GM19240 (cell line): ENCODE measurements around the gene NRG2.

Experiments
- DNase-seq: peaks from one replicate; pipeline ENCODE4 v3.0.0; 2011; ENCODE audit warnings: low spot score; ENCODE audit not compliant: insufficient read length

The NRG2 gene

GRCh38 chr5:140041099-140041491, 2.0 kb downstream of the NRG2 start:
- no peak for DNase-seq

- DNase-seq = no peak
These were observed 2.7 kb downstream of the NRG2 start for GRCh38 chr5:140040358-140040757.

GRCh38 chr5:140039561-140039960, 3.5 kb downstream of the NRG2 start:
- DNase-seq = no peak

- no peak for DNase-seq
These were observed 4.6 kb downstream of the NRG2 start for GRCh38 chr5:140038373-140038957.

GRCh38 chr5:140037012-140037411, 6.1 kb downstream of the NRG2 start:
- no peak for DNase-seq

- DNase-seq = no peak
These were observed 7.2 kb downstream of the NRG2 start for GRCh38 chr5:140035881-140036280.

GRCh38 chr5:140033037-140033760, 9.9 kb downstream of the NRG2 start:
- no peak for DNase-seq

- no peak for DNase-seq
These were observed 10.8 kb downstream of the NRG2 start for GRCh38 chr5:140032296-140032695.

GRCh38 chr5:140027807-140028206, 15.3 kb downstream of the NRG2 start:
- DNase-seq = no peak

GRCh38 chr5:140025736-140026135, 17.4 kb downstream of the NRG2 start:
- DNase-seq = no peak

- DNase-seq = no peak
These were observed 18.2 kb downstream of the NRG2 start for GRCh38 chr5:140024928-140025327.

- no peak for DNase-seq
These were observed 19.4 kb downstream of the NRG2 start for GRCh38 chr5:140023611-140024191.

GRCh38 chr5:140020601-140021177, 22.4 kb downstream of the NRG2 start:
- no peak for DNase-seq

GRCh38 chr5:140018920-140019644, 24.0 kb downstream of the NRG2 start:
- no peak for DNase-seq

- no peak for DNase-seq
These were observed 24.6 kb downstream of the NRG2 start for GRCh38 chr5:140018517-140018916.

- no peak for DNase-seq
These were observed 25.0 kb downstream of the NRG2 start for GRCh38 chr5:140018096-140018481.

GRCh38 chr5:140017397-140018095, 25.6 kb downstream of the NRG2 start:
- DNase-seq = no peak

- DNase-seq = no peak
These were observed 27.4 kb downstream of the NRG2 start for GRCh38 chr5:140015706-140016105.

GRCh38 chr5:140014751-140015150, 28.3 kb downstream of the NRG2 start:
- no peak for DNase-seq

- no peak for DNase-seq
These were observed 29.6 kb downstream of the NRG2 start for GRCh38 chr5:140013536-140013935.

GRCh38 chr5:140012443-140012842, 30.7 kb downstream of the NRG2 start:
- no peak for DNase-seq
